GM10248 (cell line): ENCODE results near the gene CBX7.

Experiments
- CTCF ChIA-PET: fragments of 300-600 bp; sonication (Branson Sonifier 250); formaldehyde crosslinking; extraction: SDS; loops from one replicate; lab custom pipeline; 2021; ENCODE audit warnings: antibody characterized with exemption; lab: Yijun Ruan, JAX
- POLR2A ChIA-PET: fragments of 350-650 bp; sonication (Branson Sonifier 250); formaldehyde crosslinking; extraction: SDS; loops from one replicate; lab custom pipeline; 2020; ENCODE audit warnings: antibody characterized with exemption; lab: Yijun Ruan, JAX
- DNase-seq: peaks from one replicate; pipeline ENCODE4 v3.0.0; 2012; ENCODE audit errors: extremely low spot score
- TF ChIP-seq, protein P1 (sequence below): IDR thresholded peaks from 2 replicates; pipeline ENCODE4 v1.5.1; 2012; ENCODE audit warnings: mild to moderate bottlenecking, low read depth; ENCODE audit errors: extremely low read depth, missing control alignments, control extremely low read depth

CBX7 gene

DNA sequence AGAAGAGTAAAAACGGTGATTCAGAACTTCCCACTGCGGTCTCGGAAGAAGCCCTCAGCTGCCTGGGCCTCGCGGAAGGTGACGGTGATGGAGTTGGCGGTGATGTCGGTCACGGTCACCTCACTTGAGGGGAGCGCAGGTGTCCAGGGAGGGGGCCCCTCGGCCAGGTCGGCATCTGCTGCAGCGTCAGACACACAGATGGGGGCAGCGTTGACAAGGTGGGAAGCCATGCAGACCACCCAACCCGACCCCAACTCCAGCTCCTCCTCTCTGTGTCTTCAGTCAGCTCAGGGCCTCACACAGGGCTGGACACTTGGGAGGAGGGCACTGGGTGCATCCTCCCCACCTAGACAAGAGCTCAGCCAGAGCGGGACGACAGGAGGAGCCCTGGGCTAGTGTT lies 18.6 kb downstream of the CBX7 start:
- ChIA-PET CTCF (interaction anchor here (0.6 to 2.2 kb wide), 7 partner anchors 9 to 365 kb away, joined by 3 to 5 read pairs (median 3); no protein-coding TSS in a partner anchor), POLR2A (interaction anchor here (0.6 kb wide), 1 partner anchor 314 kb away, joined by 3 read pairs; no protein-coding TSS in a partner anchor)
- no peak for DNase-seq
- TF ChIP-seq, protein P1, sequence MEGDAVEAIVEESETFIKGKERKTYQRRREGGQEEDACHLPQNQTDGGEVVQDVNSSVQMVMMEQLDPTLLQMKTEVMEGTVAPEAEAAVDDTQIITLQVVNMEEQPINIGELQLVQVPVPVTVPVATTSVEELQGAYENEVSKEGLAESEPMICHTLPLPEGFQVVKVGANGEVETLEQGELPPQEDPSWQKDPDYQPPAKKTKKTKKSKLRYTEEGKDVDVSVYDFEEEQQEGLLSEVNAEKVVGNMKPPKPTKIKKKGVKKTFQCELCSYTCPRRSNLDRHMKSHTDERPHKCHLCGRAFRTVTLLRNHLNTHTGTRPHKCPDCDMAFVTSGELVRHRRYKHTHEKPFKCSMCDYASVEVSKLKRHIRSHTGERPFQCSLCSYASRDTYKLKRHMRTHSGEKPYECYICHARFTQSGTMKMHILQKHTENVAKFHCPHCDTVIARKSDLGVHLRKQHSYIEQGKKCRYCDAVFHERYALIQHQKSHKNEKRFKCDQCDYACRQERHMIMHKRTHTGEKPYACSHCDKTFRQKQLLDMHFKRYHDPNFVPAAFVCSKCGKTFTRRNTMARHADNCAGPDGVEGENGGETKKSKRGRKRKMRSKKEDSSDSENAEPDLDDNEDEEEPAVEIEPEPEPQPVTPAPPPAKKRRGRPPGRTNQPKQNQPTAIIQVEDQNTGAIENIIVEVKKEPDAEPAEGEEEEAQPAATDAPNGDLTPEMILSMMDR, result no peak

DNA sequence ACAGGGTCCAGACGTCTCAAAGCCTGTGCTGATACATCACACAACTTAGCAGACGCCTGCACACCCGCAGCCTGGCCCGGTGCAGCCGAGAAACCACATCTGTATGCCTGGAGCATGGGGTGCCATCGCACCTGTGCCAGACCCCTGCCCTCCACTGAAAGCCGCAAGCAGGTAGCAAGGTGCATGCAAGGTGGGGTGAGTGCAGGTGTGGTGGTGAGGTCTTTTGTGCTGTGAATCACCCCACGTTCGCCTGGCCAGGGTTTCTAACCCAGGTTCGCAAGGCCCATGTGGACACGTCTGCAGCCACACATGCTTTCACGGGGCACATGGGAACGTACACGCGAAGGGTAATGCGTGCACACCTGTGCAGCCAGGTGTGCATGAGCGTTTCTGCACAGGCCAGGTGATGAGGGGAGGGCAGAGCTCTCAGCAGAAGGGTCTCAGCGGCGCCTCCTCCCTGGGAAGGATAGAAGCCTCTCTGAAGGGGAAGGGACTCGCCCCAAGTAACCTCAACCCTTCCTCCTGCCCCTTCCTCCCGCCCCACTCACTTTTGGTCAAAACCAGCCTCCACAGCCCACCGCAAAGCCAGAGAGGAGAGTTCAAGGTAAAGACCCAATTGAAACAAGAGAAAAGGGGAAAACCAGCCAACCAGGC lies 19.5 kb downstream of the CBX7 start:
- no peak for DNase-seq
- ChIA-PET POLR2A (no interaction called here), CTCF (no interaction called here)
- TF ChIP-seq, protein P1, result no peak

GRCh38 chr22:39132281-39132680 lies 20.2 kb downstream of the CBX7 start:
- ChIA-PET CTCF (no interaction called here), POLR2A (no interaction called here)
- no peak for DNase-seq
- TF ChIP-seq, protein P1, result no peak

DNA sequence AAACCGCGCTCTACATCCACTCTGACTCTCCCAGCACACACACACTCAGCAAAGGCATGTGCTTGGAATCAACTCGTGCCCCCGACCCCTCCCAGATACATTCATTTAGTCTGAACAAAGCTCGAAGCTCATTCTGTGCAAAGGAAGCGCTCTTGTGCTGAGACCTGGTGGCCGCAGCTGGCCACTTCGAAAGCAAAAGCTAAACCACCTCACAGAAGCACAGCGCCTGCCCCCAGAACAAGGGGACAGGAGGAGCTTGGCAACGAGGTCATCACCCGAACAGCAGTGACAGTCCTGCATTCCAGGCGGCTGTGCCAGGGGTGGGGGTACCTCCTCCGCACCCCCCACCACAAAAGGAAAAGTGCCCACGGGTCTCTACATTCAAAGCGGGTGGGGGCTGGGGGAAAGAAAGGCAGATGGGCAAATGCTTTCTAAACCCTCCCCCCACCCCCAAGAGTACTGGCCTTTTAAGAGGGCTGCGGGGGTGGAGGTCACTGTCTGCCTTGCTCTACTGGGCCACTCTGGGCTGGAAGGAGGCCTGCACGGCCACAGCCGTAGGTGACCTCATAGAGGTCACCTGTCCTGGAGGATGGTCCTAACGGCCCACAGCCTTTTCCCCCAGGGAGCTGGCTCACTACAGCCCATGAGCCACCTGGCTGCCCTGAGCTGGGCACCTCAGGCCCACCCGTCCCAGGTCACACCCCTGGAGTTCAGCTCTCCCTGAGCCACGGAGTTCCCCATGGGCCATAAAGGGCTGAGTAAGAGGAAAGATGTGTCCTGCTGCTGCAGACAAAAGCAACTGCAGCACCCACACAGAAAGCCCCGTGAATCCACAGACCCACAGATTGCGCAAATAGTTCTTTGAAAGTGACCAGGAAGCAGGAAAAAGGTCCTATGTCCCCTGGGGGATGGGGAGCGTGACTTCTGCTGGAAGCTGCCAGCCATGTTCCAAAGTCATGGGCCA lies 21.3 kb downstream of the CBX7 start:
- DNase-seq, result no peak
- ChIA-PET CTCF (interaction anchor here (0.7 to 1.1 kb wide), 3 partner anchors 12 to 128 kb away, joined by 3 read pairs; no protein-coding TSS in a partner anchor), POLR2A (no interaction called here)
- TF ChIP-seq, protein P1, result no peak

DNA sequence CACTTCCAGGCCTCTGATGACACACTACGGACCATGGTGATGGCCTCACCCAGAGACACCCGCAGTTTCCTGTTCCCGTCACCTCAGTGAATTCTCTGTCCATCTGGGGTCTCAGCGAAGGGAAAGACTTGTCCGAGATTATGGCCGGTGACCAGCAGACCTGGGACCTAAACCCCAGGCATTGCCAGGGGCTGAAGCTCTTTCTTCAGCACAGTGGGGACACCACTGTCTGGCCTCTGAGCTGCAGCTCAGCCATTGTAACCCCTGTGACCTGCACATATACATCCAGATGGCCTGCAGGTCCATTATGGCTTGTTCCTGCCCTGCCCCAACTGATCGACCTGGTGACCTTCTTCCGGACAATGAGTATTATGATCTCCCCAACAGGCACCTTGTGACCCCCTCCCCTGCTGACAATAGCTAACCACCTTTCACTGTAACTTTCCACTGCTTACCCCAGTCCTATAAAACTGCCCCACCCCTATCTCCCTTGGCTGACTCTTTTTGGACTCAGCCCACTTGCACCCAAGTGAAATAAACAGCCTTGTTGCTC lies 22.3 kb downstream of the CBX7 start:
- TF ChIP-seq, protein P1, result no peak
- DNase-seq, result no peak
- ChIA-PET CTCF (interaction anchor here (0.7 to 1.1 kb wide), 3 partner anchors 11 to 127 kb away, joined by 3 read pairs; no protein-coding TSS in a partner anchor), POLR2A (no interaction called here)

DNA sequence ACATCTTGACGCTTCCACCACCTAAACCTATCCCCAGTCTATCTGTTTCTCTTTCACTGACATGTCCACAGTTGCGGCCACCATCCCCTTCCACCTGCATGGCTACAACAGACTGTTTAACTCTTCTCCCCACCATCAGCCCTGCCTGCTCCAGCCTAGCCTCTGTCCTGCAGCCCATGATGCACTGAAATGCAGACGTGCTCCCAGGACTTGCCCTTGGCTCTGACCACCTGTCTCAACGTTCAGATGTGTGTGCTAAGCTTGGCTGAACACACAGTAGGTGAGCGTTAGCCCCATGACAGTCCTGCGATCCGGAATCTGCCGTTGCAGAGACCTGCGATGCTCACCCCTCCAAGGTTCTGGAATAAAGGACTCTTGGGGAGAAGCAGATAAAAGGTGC lies 22.7 kb downstream of the CBX7 start:
- no peak for DNase-seq
- CTCF ChIA-PET, result no interaction called here
- TF ChIP-seq, protein P1, result no peak
- POLR2A ChIA-PET, result no interaction called here
